H9 (cell line): Measurements from ENCODE around the gene ITGB2. TPM values are rescaled to one million over a fixed set of nuclear protein-coding genes. Genes with fewer than 3 reads are reported as not detected.
A peak's percentile ranks its signal among the peaks of the same experiment; 100 is the strongest.

Experiments used
- DNase-seq: peaks from one replicate; pipeline ENCODE4 v3.0.0-alpha.2; 2017
- H2AFZ ChIP-seq: one replicate; pipeline ENCODE4 v1.6.1; 2013; ENCODE audit warnings: mild to moderate bottlenecking, low read length, control low read depth, moderate library complexity
- H2AK5ac ChIP-seq: 2 replicates; pipeline ENCODE4 v1.6.1; 2013; ENCODE audit warnings: low read length, control low read depth, mixed read lengths; ENCODE audit not compliant: insufficient read length
- H2BK120ac ChIP-seq: one replicate; pipeline ENCODE4 v1.6.1; 2013; ENCODE audit warnings: low read depth, mild to moderate bottlenecking, low read length, control low read depth, inconsistent platforms; ENCODE audit not compliant: poor library complexity, severe bottlenecking
- H2BK12ac ChIP-seq: 2 replicates; pipeline ENCODE4 v1.6.1; 2013; ENCODE audit warnings: low read length, control low read depth, mixed read lengths, low read depth; ENCODE audit not compliant: insufficient read length
- H2BK15ac ChIP-seq: 2 replicates; pipeline ENCODE4 v1.6.1; 2013; ENCODE audit warnings: low read depth, low read length, control low read depth
- H2BK20ac ChIP-seq: one replicate; pipeline ENCODE4 v1.6.1; 2013; ENCODE audit warnings: low read depth, mild to moderate bottlenecking, low read length, control low read depth, inconsistent platforms; ENCODE audit not compliant: poor library complexity, severe bottlenecking
- H2BK5ac ChIP-seq: 2 replicates; pipeline ENCODE4 v1.6.1; 2013; ENCODE audit warnings: low read length, control low read depth, mixed read lengths; ENCODE audit not compliant: insufficient read length
- H3K14ac ChIP-seq: 2 replicates; pipeline ENCODE4 v1.6.1; 2013; ENCODE audit warnings: low read length, control low read depth; ENCODE audit not compliant: insufficient read depth
- H3K18ac ChIP-seq: 2 replicates; pipeline ENCODE4 v1.6.1; 2013; ENCODE audit warnings: low read depth, mild to moderate bottlenecking, mixed read lengths, low read length, control low read depth; ENCODE audit not compliant: insufficient read length
- H3K23ac ChIP-seq: 2 replicates; pipeline ENCODE4 v1.6.1; 2013; ENCODE audit warnings: low read length, control low read depth, mixed read lengths, low read depth; ENCODE audit not compliant: insufficient read length
- H3K23me2 ChIP-seq: 2 replicates; pipeline ENCODE4 v1.6.1; 2013; ENCODE audit warnings: low read depth, mild to moderate bottlenecking, mixed read lengths, low read length, control low read depth; ENCODE audit not compliant: insufficient read length, poor library complexity, severe bottlenecking
- H3K27ac ChIP-seq: 2 replicates; pipeline ENCODE4 v1.5.1; 2013; ENCODE audit warnings: low read length, control low read depth, mixed read lengths, low read depth; ENCODE audit not compliant: insufficient read length
- H3K27me3 ChIP-seq: 2 replicates; pipeline ENCODE4 v1.6.1; 2013; ENCODE audit warnings: low read length, control low read depth, inconsistent platforms; ENCODE audit not compliant: insufficient read depth
- H3K4ac ChIP-seq: 2 replicates; pipeline ENCODE4 v1.6.1; 2013; ENCODE audit warnings: low read depth, mild to moderate bottlenecking, control low read depth, inconsistent platforms, low read length, moderate library complexity
- H3K4me1 ChIP-seq: 2 replicates; pipeline ENCODE4 v1.6.1; 2013; ENCODE audit warnings: low read length, control low read depth, inconsistent platforms; ENCODE audit not compliant: insufficient read depth
- H3K4me2 ChIP-seq: 2 replicates; pipeline ENCODE4 v1.6.1; 2013; ENCODE audit warnings: low read length, control low read depth, mixed read lengths; ENCODE audit not compliant: insufficient read length, insufficient read depth
- H3K56ac ChIP-seq: 2 replicates; pipeline ENCODE4 v1.6.1; 2013; ENCODE audit warnings: low read depth, mild to moderate bottlenecking, mixed read lengths, low read length, control low read depth; ENCODE audit not compliant: insufficient read length
- H3K79me1 ChIP-seq: 2 replicates; pipeline ENCODE4 v1.6.1; 2013; ENCODE audit warnings: low read depth, mild to moderate bottlenecking, moderate library complexity, low read length, control low read depth, inconsistent platforms; ENCODE audit not compliant: insufficient read depth, poor library complexity, severe bottlenecking
- H3K79me2 ChIP-seq: 2 replicates; pipeline ENCODE4 v1.6.1; 2013; ENCODE audit warnings: low read length, control low read depth, inconsistent platforms; ENCODE audit not compliant: insufficient read depth
- H3K9ac ChIP-seq: 2 replicates; pipeline ENCODE4 v1.6.1; 2013; ENCODE audit warnings: low read length, control low read depth, mixed read lengths; ENCODE audit not compliant: insufficient read length; ENCODE audit errors: extremely low read depth
- H3K9me3 ChIP-seq: one replicate; pipeline ENCODE4 v1.6.1; 2013; ENCODE audit warnings: low read depth, low read length, inconsistent platforms; ENCODE audit not compliant: control insufficient read depth
- H3T11ph ChIP-seq: one replicate; pipeline ENCODE4 v1.6.1; 2013; ENCODE audit warnings: mild to moderate bottlenecking, low read length, control low read depth, inconsistent platforms
- H4K20me1 ChIP-seq: one replicate; pipeline ENCODE4 v1.6.1; 2013; ENCODE audit not compliant: control insufficient read depth, insufficient read length, insufficient read depth
- H4K5ac ChIP-seq: 2 replicates; pipeline ENCODE4 v1.6.1; 2013; ENCODE audit warnings: low read depth, mild to moderate bottlenecking, mixed read lengths, low read length, control low read depth; ENCODE audit not compliant: insufficient read length
- H4K8ac ChIP-seq: replicated peaks from 2 replicates; pipeline ENCODE4 v1.6.1; 2013; ENCODE audit warnings: low read length, control low read depth, mixed read lengths, low read depth; ENCODE audit not compliant: insufficient read length
- H4K91ac ChIP-seq: 2 replicates; pipeline ENCODE4 v1.6.1; 2013; ENCODE audit warnings: low read depth, mild to moderate bottlenecking, moderate library complexity, mixed read lengths, low read length, control low read depth; ENCODE audit not compliant: insufficient read length
- H3K27ac Mint-ChIP-seq, 3 experiments: 2 replicates in 2 of 3; 3 replicates in 1 of 3; pipeline ENCODE4 v1.8.0; 2020 to 2021; ENCODE audit warnings: mixed read lengths in 3 of 3, mild to moderate bottlenecking in 1 of 3, moderate library complexity in 1 of 3
- H3K27me3 Mint-ChIP-seq: 2 replicates; pipeline ENCODE4 v1.8.0; 2021; ENCODE audit warnings: low read depth, mild to moderate bottlenecking, moderate library complexity, mixed read lengths
- H3K36me3 Mint-ChIP-seq, 3 experiments: 2 replicates in 2 of 3; 3 replicates in 1 of 3; pipeline ENCODE4 v1.8.0; 2020 to 2021; ENCODE audit warnings: low read depth in 3 of 3, mixed read lengths in 3 of 3; ENCODE audit not compliant: insufficient read depth in 1 of 3
- H3K4me1 Mint-ChIP-seq, 2 experiments: 2 replicates each; pipeline ENCODE4 v1.8.0; 2020; ENCODE audit warnings: mixed read lengths in 2 of 2
- H3K4me3 Mint-ChIP-seq, 2 experiments: 2 replicates in 1 of 2; 3 replicates in 1 of 2; pipeline ENCODE4 v1.8.0; 2020 to 2021; ENCODE audit warnings: mild to moderate bottlenecking in 2 of 2, mixed read lengths in 2 of 2, moderate library complexity in 1 of 2
- H3K9me3 Mint-ChIP-seq, 2 experiments: 2 replicates in 1 of 2; 3 replicates in 1 of 2; pipeline ENCODE4 v1.8.0; 2020; ENCODE audit warnings: mild to moderate bottlenecking in 2 of 2, mixed read lengths in 2 of 2, moderate library complexity in 1 of 2
- CTCF ChIP-seq: fragments of 200-600 bp; sonication (generic); conservative IDR thresholded peaks from 3 replicates; pipeline ENCODE4 v1.8.0; 2021; ENCODE audit warnings: antibody characterized with exemption, mild to moderate bottlenecking
- WGBS: extraction: QIAGEN DNeasy Blood & Tissue Kit; methylation state at CpG from one replicate; pipeline ENCODE4 v1.1.7; 2013; ENCODE audit warnings: missing lambda C conversion rate, low lambda C conversion rate, mixed read lengths; ENCODE audit not compliant: insufficient read length; ENCODE audit errors: extremely low coverage; 5-methylcytosine and 5-hydroxymethylcytosine counted together
- total RNA-seq: library from RNA; stranded (reverse); gene quantifications from 2 replicates; pipeline ENCODE4 v1.2.1, GENCODE V29; 2021

Gene ITGB2
- total RNA-seq, 1 experiment from 2014 or later, result 1.1 TPM

GRCh38 chr21:44956356-44957046, 35.8 kb upstream of the ITGB2 start:
- no peaks in the 10 kb centered on the region for H3K9me3 Mint-ChIP-seq
- H2BK20ac ChIP-seq, result no peak overlapping the region
- no peaks in the 10 kb centered on the region for H3K27me3 ChIP-seq
- no CpG with 5 or more reads among the region's 35 CpGs for WGBS
- H3K36me3 Mint-ChIP-seq, result peaks cover 20 to 60% (median 49%) of the 10 kb centered on the region in 3 experiments; a peak in 6 of 7 replicates
- H3K27ac ChIP-seq, result no peak overlapping the region
- no peak overlapping the region for H2BK15ac ChIP-seq
- H3K4me3 Mint-ChIP-seq, result no peak overlapping the region
- no peak overlapping the region for H3T11ph ChIP-seq
- no peak overlapping the region for H4K91ac ChIP-seq
- H3K18ac ChIP-seq, result no peak overlapping the region
- no peaks in the 10 kb centered on the region for H4K20me1 ChIP-seq
- no peaks in the 10 kb centered on the region for H3K23me2 ChIP-seq
- H2AK5ac ChIP-seq, result no peak overlapping the region
- no peak overlapping the region for H3K14ac ChIP-seq
- peak overlapping the region in 2 of 3 experiments; percentile 8 to 34; a peak in 3 of 7 replicates for H3K27ac Mint-ChIP-seq
- H3K4me2 ChIP-seq, result no peak overlapping the region
- no peak overlapping the region for H3K4ac ChIP-seq
- no peaks in the 10 kb centered on the region for H3K9me3 ChIP-seq
- peaks cover 6% of the 10 kb centered on the region for H3K79me1 ChIP-seq
- no peak overlapping the region for H2BK5ac ChIP-seq
- H3K4me1 ChIP-seq, result no peaks in the 10 kb centered on the region
- H3K23ac ChIP-seq, result no peak overlapping the region
- H3K79me2 ChIP-seq, result peaks cover 25% of the 10 kb centered on the region; the same call in 1 of the 2 replicates
- no peak overlapping the region for H3K56ac ChIP-seq
- no peaks in the 10 kb centered on the region for H3K27me3 Mint-ChIP-seq
- H2BK12ac ChIP-seq, result no peak overlapping the region
- no peak for TF ChIP-seq CTCF
- no peak overlapping the region for H2AFZ ChIP-seq
- no peak overlapping the region for H4K5ac ChIP-seq
- no peak overlapping the region for H2BK120ac ChIP-seq
- H3K9ac ChIP-seq, result no peak overlapping the region
- no peak overlapping the region for H4K8ac ChIP-seq
- H3K4me1 Mint-ChIP-seq, result peaks cover 5 to 6% of the 10 kb centered on the region in 2 experiments
- DNase-seq, result no peak
